HG03103 (cell line): ENCODE measurements around the gene ZNF444.
"Not testable (repeated sequence)": the region's sequence is repeated elsewhere in the genome, so short reads cannot be mapped to it uniquely, and the experiment has no call there.

ENCODE experiments used
- ATAC-seq: cut with Tn5 transposase; IDR thresholded peaks from one replicate; pipeline ENCODE4 v1.9.1; 2021; ENCODE audit warnings: low read depth; ENCODE audit not compliant: unreplicated experiment

Gene ZNF444

DNA sequence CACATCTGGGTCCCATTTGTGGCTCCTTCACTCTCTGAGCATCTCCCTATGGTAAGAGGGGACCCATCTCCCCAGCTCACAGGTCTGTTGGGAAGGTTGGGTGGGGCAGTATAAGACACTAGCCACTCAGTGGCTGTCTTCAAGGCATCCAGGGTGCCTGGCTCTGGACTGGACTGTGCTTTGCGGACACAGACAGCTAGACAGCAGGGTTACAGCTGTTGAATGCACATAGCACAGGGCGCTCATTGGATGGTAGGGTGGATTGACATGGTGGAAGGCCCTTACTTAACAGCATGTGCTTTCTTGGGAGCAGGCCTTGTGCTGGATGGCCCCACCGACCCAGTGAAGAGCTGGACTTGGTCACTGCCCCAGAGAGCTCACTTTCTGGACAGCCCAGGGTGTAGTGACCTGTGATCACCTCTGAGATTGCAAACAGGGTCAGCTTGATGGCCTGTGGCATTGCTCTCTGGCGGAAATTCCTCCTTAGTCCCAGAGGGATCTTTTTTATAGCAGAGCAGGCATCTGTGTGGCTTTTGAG, 1.9 kb downstream of the ZNF444 start:
- no peak for ATAC-seq

DNA sequence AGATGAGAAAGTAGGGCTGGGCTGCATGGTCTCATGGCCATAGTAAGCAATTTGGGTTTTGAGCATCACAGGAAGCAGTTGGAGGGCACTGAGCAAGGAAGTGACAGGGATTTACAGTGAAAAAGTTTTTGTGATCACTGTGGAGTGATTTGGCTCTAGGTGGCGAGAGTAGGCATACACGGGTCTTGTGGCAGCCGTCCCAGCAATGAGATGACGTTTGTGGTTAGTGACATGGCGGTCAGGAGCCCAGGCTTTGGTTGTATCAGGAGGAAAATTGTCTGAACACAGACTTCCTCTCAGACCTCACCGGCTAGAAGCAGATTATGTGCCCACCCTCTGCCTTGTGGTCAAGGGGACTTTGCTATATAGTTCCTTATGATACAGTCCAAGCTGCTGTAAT, 3.3 kb downstream of the ZNF444 start:
- ATAC-seq: no peak

DNA sequence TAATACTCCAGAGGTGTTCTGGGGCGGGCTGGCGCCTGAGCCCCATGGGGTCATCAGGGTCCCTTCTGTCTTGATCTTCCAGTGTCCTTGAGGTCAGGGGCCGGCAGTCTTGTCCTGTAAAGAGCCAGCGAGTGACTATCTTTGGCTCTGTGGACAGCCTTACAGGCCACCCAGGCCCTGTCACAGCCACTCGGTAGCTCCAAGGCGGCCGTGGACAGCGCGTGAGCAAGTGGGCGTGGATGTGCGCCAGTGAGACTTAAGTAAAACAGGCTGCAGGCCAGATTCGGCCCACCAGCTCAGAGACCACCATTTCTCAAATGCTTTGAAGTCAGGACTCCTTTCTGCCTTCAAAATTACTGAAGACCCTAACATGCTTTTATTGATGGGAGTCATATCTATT, 3.7 kb downstream of the ZNF444 start:
- no peak for ATAC-seq

GRCh38 chr19:56145698-56146097, 4.6 kb downstream of the ZNF444 start:
- no peak for ATAC-seq

DNA sequence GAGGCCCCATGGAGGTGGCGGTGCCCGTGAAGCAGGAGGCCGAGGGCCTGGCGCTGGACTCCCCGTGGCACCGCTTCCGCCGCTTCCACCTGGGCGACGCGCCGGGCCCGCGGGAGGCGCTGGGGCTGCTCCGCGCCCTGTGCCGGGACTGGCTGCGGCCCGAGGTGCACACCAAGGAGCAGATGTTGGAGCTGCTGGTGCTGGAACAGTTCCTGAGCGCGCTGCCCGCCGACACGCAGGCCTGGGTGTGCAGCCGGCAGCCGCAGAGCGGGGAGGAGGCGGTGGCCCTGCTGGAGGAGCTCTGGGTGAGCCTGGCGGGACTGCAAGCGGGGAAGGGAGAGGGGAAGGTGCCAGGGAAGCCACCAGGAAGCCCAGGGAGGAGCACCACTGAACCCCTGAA, 5.8 kb downstream of the ZNF444 start:
- no peak for ATAC-seq

- no peak for ATAC-seq
Measured at GRCh38 chr19:56147307-56147706, 6.2 kb downstream of the ZNF444 start.

DNA sequence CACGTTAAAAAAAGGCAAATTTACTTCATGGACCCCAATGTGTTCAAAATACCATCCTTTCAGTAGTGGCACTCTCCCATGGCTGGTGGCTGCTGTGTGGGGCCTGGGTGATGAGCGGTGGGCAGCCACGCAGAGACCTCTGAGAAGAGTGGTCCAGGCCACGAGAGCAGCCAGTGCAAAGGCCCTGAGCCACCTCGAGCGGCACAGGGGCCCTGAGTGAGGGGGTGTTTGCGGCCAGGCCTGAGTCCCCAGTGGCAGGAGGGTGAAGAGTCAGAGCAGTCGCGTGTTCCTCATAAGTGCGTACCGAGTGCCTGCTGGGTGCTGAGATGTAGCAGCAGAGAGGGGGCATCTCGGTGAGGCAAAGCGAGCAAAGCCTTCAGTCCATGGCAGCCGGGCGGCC, 7.0 kb downstream of the ZNF444 start:
- no peak for ATAC-seq

- not testable (repeated sequence) for ATAC-seq
Measured at GRCh38 chr19:56148955-56149655, 8.0 kb downstream of the ZNF444 start.

GRCh38 chr19:56149656-56150038, 8.6 kb downstream of the ZNF444 start:
- no peak for ATAC-seq

- no peak for ATAC-seq
Measured at GRCh38 chr19:56150358-56150757, 9.3 kb downstream of the ZNF444 start.

GRCh38 chr19:56152644-56153043, 11.6 kb downstream of the ZNF444 start:
- ATAC-seq: no peak

DNA sequence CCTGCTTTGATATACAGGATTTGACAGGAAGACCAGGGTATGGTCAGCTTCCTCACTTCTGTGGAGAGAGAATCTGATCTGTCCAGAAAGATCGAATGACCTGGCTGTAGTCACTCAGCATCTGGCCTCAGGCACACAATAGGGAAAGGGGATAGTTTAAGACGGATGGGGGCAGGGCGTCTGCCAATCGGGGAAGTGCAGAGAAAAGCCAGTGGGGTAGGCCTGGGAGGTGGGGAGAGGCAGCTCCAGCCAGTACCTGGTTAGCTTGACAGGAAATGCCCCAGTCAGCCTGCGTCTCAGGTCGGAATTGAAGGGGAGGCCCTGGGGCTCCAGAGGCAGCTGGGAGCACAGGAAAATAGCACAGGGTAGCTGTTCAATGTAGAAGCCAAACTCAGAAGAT, 12.4 kb downstream of the ZNF444 start:
- ATAC-seq: no peak

GRCh38 chr19:56155124-56155687, 14.1 kb downstream of the ZNF444 start:
- no peak for ATAC-seq

- no peak for ATAC-seq
Measured at GRCh38 chr19:56156768-56157167, 15.7 kb downstream of the ZNF444 start.

GRCh38 chr19:56158170-56158757, 17.2 kb downstream of the ZNF444 start:
- no peak for ATAC-seq

GRCh38 chr19:56159009-56159559, 18.0 kb downstream of the ZNF444 start:
- no peak for ATAC-seq

DNA sequence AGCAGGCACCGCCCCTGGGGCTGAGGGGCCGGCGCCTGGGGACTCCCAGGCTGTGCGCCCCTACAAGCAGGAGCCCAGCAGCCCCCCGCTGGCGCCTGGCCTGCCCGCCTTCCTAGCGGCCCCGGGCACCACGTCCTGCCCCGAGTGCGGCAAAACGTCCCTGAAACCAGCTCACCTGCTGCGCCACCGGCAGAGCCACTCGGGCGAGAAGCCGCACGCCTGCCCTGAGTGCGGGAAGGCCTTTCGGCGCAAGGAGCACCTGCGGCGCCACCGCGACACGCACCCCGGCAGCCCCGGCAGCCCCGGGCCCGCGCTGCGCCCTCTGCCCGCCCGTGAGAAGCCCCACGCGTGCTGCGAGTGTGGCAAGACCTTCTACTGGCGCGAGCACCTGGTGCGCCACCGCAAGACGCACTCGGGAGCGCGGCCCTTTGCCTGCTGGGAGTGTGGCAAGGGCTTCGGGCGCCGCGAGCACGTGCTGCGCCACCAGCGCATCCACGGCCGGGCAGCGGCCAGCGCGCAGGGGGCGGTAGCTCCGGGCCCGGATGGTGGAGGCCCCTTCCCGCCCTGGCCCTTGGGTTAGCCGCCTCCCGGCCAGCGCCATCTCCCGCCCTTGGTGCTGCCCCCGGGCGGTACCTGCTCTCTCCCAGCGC, 18.7 kb downstream of the ZNF444 start:
- no peak for ATAC-seq

GRCh38 chr19:56161534-56161933, 20.4 kb downstream of the ZNF444 start:
- no peak for ATAC-seq

DNA sequence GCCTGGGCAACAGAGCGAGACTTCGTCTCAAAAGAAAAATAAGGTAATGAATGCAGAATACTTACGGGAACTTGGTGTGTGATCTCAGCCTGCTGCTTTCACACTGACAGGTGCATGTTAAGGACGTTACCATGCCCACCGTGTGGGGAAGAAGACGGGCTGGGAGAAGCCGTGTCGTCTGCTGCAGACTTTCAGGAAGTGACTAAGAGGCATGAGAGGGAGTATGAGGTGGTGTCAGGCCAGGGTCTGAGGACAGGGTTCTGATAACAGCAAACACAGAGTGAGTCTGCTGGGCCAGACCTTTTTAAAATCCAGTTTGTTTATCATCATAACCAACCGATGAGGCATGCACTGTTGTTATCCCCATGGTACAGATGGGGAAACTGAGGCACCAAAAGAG, 21.2 kb downstream of the ZNF444 start:
- ATAC-seq: no peak

GRCh38 chr19:56163097-56163496, 22.0 kb downstream of the ZNF444 start:
- ATAC-seq: no peak

DNA sequence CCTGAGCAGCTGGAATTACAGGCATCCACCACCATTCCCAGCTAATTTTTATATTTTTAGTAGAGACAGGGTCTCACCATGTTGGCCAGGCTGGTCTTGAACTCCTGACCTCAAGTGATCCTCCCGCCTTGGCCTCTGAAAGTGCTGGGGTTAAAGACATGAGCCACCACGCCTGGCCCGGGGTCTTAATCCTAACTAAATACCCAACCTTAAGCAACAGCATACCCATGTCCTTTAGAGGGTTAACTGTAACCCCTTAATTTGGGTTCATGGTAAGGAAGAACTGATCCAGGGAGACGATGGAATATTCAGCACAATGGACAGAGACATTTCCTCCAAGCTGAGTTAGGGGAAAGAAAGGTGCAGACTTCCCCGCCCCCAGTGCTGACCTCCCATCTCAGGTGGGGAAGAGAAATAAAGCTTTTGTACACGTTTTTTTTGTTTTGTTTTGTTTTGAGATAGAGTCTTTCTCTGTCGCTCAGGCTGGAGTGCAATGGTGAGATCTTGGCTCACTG, 26.0 kb downstream of the ZNF444 start:
- ATAC-seq: no peak
